Heart right ventricle (tissue), 16 donors: ENCODE results near the gene HADHA. TPM values are rescaled to one million over a fixed set of nuclear protein-coding genes. Genes with fewer than 3 reads are reported as not detected.
A peak's percentile ranks its signal among the peaks of the same experiment; 100 is the strongest.

ENCODE experiments used
- ATAC-seq, 8 donors: fragments of 200-7000 bp; cut with Tn5 transposase; one replicate each; pipeline ENCODE4 v1.9.1; 2020; ENCODE audit warnings: mild to moderate bottlenecking in 8 of 8, moderate library complexity in 8 of 8, moderate number of reproducible peaks in 1 of 8
- DNase-seq, 2 donors: peaks; one replicate each; pipeline ENCODE4 v3.0.0-alpha.2; 2020
- H3K27ac ChIP-seq, 10 donors: fragments of 200-600 bp; sonication (generic) in 2 of 10; one replicate each; pipeline versions ENCODE4 v1.5.0 to v1.8.0; 2020 to 2022; ENCODE audit warnings: mild to moderate bottlenecking in 3 of 10
- H3K27me3 ChIP-seq, 7 donors: fragments of 200-600 bp; one replicate each; pipeline ENCODE4 v1.8.0; 2021 to 2022; ENCODE audit warnings: mild to moderate bottlenecking in 2 of 7
- H3K36me3 ChIP-seq, 9 donors: fragments of 200-600 bp; sonication (generic) in 1 of 9; one replicate each; pipeline versions ENCODE4 v1.5.0 to v1.8.0; 2020 to 2022; ENCODE audit warnings: mild to moderate bottlenecking in 2 of 9
- H3K4me1 ChIP-seq, 9 donors: fragments of 200-600 bp; sonication (generic) in 1 of 9; one replicate each; pipeline versions ENCODE4 v1.5.0 to v1.8.0; 2020 to 2022; ENCODE audit warnings: mild to moderate bottlenecking in 4 of 9
- H3K4me3 ChIP-seq, 10 donors: fragments of 200-600 bp; sonication (generic) in 2 of 10; one replicate each; pipeline versions ENCODE4 v1.5.0 to v1.8.0; 2020 to 2022; ENCODE audit warnings: mild to moderate bottlenecking in 7 of 10, moderate library complexity in 2 of 10
- H3K9me3 ChIP-seq, 11 donors: fragments of 200-600 bp in 10 of 11; sonication (generic) in 2 of 11; one replicate each; pipeline versions ENCODE4 v1.5.0 to v1.8.0; 2013 to 2022; ENCODE audit warnings: mild to moderate bottlenecking in 2 of 11, control low read depth in 1 of 11, moderate library complexity in 1 of 11
- WGBS, 2 donors: extraction: QIAGEN DNeasy Blood & Tissue Kit; methylation state at CpG; one replicate each; pipeline ENCODE4 v1.1.7; 2013; ENCODE audit warnings: inconsistent platforms in 1 of 2; 5-methylcytosine and 5-hydroxymethylcytosine counted together
- intact Hi-C, 10 donors: fragments of 100-400 bp; cut with DNase I; formaldehyde crosslinking; loops; one replicate each; pipeline versions ENCODE4 v1.11.1 to v1.14.2; 2022
- polyA plus RNA-seq, 2 donors: library from polyadenylated mRNA; stranded (reverse); fragments of 200-250 nt; gene quantifications; one replicate each; pipeline ENCODE4 v1.2.3, GENCODE V29; 2013
- total RNA-seq, 10 donors: library from RNA; stranded (reverse); fragmentation: NEBNext Ultra II Directional in 3 of 10; extraction: Animal tissue kit (Norgen Biotek cat#: 25700) in 3 of 10; gene quantifications; one replicate each; pipeline versions ENCODE4 v1.2.1 to v1.2.4, GENCODE V29; 2021 to 2023
- TF ChIP-seq, protein P1 (sequence below), 9 donors: fragments of 200-600 bp; sonication (generic) in 2 of 9; IDR thresholded peaks; one replicate each; pipeline versions ENCODE4 v1.5.0 to v1.8.0; 2021 to 2022; ENCODE audit warnings: antibody characterized with exemption in 9 of 9, mild to moderate bottlenecking in 5 of 9, moderate library complexity in 1 of 9
- donor health status: Arrhythmogenic right ventricular cardiomyopathy.
- donor health status: ischemic (EF 13 %, LVEDD 7.1; RV severe dilation, severe dysfunction).
- donor health status: healthy with polysubstance abuse.
- donor health status: DM: no; HTN: yes; CAD: no.
- donor health status: DM: no; HTN: no; CAD: no.
- donor health status: ischemic (EF 25% LVEDD 6.9; RV normal size, moderate dysfunction).
- donor health status: ischemic (EF 25% LVEDD 5.7; RV mildly dilated, moderate dysfunction).
- donor health status: healthy.
- donor health status: DM: yes; HTN: yes; CAD: no.
- donor health status: Ischemic cardiomyopathy.
- donor health status: ischemic (EF 35%, LVEDD 5.7; RV mildly dilated, moderate dysfunction).
- donor health status: nonischemic (EF 11% LVEDD 7.7; RV severe dilation, severe dysfunction).
- donor health status: DM: yes; HTN: yes; CAD: no.
- donor health status: PGD.
- donor health status: ischemic (EF 29% LVEDD 5.4; RV normal size, mild dysfunction).
- donor health status: nonischemic (EF 23%, LVEDD 6.1; RV moderate dilation, normal function).

The HADHA gene
- total and polyA plus RNA-seq, 12 donors, result 143 to 686 (median 377) TPM

DNA sequence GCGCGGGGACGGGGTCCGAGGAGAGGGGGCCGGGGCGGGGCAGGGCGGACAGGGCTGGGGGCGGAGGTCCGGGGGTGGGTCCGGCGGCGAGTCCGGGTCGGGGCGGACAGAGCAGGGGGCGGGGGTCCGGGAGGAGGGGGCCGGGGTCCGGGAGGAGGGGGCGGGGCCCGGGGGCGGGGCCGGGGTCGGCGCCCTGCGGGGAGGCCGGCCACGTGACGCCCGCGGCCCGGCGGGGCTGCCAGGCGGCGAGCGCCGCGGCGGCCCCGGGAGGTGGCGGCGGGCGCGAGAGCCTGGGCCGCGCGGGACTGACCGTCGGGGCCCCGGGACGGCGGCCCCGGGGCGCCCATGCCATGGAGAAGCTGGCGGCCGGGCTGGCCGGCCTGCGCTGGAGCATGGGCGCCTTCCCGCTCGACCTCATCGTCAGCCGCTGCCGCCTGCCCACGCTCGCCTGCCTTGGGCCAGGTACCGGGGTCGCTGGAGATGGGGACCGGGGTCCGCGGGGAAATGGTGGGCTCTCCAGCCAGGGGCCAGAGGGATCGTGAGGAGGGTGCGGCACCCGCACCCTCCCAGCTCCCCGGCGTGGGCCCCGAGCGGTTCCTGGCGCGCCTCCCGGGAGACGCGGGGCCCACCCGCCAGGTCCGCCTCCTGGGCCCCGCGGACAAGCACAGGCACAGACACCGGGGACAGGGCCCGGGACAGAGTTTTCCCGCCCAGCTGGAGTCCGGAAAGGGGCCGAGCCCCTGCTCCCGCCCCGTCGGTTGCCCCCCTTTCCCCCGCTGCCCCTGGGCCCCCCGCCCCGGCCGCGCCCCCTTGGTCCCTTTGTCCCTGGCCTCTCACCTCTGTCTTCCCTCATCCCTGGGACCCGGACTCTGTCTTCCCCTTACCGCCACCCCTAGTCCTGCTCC lies 71.3 kb downstream of the HADHA start, which contains the start of gene GAREM2:
Gene GAREM2, plus strand, starts transcription at position 218 of the 905 bp plus-strand sequence. Its CDS starts 133 bp downstream, at position 351.
- intact Hi-C loops, result no loop called here
- ATAC-seq (peak in 1 of 8 donors; percentile 16), DNase-seq (no peak)
- 2% methylated on average over 60 to 86 of the region's 102 CpGs for WGBS, 2 donors
- peak within 1 kb of the TSS; percentile 18 to 53 (median 42) for H3K4me3 ChIP-seq
- peaks cover 12 to 50% (median 39%) of the 10 kb centered on the region in 7 donors for H3K27me3 ChIP-seq
- no peaks in the 10 kb centered on the region for H3K36me3 ChIP-seq
- TF ChIP-seq, protein P1, sequence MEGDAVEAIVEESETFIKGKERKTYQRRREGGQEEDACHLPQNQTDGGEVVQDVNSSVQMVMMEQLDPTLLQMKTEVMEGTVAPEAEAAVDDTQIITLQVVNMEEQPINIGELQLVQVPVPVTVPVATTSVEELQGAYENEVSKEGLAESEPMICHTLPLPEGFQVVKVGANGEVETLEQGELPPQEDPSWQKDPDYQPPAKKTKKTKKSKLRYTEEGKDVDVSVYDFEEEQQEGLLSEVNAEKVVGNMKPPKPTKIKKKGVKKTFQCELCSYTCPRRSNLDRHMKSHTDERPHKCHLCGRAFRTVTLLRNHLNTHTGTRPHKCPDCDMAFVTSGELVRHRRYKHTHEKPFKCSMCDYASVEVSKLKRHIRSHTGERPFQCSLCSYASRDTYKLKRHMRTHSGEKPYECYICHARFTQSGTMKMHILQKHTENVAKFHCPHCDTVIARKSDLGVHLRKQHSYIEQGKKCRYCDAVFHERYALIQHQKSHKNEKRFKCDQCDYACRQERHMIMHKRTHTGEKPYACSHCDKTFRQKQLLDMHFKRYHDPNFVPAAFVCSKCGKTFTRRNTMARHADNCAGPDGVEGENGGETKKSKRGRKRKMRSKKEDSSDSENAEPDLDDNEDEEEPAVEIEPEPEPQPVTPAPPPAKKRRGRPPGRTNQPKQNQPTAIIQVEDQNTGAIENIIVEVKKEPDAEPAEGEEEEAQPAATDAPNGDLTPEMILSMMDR (IDR thresholded peaks at IDR 0.05), result no peak
- peaks cover 0 to 15% (median 11%) of the 10 kb centered on the region in 9 donors for H3K4me1 ChIP-seq
- H3K9me3 ChIP-seq, result no peaks in the 10 kb centered on the region
- H3K27ac ChIP-seq, result no peak within 1 kb of the TSS

DNA sequence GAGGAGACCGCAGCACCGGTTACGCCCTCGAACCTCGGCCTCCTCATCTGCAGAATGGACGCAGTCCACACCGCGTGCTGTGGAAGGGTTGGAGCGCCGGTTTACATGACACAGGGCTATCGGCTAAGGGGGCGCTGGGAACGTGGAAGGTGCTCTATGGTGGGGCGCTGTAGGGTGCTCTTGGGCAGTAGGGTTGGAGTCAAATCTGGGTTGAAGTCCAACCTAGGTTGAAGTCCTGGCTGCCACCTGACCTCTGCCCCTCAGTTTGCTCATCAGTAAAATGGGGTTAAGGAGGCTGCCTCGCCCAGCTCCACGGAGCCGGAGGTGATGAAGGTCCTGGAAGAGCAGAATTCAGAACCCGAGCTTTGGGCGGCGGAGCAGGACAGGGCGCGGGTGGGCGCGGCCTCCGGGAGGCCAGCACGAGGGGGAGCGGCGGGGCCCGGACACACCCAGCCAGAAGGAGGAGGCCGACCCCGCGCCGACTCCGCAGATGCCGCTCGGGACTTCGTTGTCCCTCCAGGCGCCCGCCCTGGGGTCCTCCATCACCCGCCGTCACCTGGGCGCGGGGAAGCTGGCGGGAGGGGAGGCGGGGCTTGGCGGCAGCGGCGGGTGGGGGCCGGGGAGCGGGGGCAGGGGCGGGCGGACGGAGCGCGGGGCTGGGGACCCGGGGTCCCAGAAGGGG lies 72.1 kb downstream of the HADHA start:
- WGBS, 2 donors, result 17 to 18% methylated on average over 38 to 56 of the region's 56 CpGs
- DNase-seq, result no peak
- ATAC-seq, result no peak
- Histone ChIP-seq H3K36me3 (no peaks in the 10 kb centered on the region), H3K27ac (no peak overlapping the region), H3K9me3 (no peaks in the 10 kb centered on the region), H3K4me3 (peak overlapping the region in 8 of 10 donors; percentile 12 to 45 (median 30)), H3K27me3 (peaks cover 12 to 50% (median 39%) of the 10 kb centered on the region in 7 donors), H3K4me1 (peaks cover 0 to 15% (median 11%) of the 10 kb centered on the region in 9 donors)
- intact Hi-C loops, result no loop called here
- TF ChIP-seq, protein P1 (IDR thresholded peaks at IDR 0.05), result no peak

DNA sequence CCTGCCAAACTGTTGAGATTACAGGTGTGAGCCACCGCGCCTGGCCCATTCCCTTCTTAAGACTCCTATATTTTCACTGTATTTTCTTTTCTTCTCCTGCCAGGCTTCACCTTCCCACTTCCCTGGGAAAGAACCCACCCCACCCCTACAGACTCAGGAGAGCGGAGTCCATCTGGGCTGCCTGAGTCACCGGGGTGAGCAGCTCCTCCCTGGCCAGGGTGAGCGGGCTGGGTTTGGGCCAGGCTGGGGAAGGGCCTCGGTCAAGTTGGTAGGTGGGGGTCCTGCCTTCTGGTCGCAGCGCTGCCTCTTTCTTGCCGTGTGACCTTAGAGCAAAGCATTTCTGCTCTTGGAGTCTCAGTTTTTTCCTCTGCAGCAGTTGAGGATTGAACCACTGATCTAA lies 73.6 kb downstream of the HADHA start:
- no peak for ATAC-seq
- DNase-seq, result no peak
- Histone ChIP-seq H3K4me1 (peaks cover 0 to 15% (median 11%) of the 10 kb centered on the region in 9 donors), H3K27me3 (peaks cover 12 to 50% (median 36%) of the 10 kb centered on the region in 7 donors), H3K9me3 (no peaks in the 10 kb centered on the region), H3K4me3 (no peak overlapping the region), H3K36me3 (no peaks in the 10 kb centered on the region), H3K27ac (no peak overlapping the region)
- WGBS, 2 donors, result 88 to 93% methylated on average over 9 of the region's 9 CpGs
- TF ChIP-seq, protein P1 (IDR thresholded peaks at IDR 0.05), result no peak
- intact Hi-C loops, result no loop called here

DNA sequence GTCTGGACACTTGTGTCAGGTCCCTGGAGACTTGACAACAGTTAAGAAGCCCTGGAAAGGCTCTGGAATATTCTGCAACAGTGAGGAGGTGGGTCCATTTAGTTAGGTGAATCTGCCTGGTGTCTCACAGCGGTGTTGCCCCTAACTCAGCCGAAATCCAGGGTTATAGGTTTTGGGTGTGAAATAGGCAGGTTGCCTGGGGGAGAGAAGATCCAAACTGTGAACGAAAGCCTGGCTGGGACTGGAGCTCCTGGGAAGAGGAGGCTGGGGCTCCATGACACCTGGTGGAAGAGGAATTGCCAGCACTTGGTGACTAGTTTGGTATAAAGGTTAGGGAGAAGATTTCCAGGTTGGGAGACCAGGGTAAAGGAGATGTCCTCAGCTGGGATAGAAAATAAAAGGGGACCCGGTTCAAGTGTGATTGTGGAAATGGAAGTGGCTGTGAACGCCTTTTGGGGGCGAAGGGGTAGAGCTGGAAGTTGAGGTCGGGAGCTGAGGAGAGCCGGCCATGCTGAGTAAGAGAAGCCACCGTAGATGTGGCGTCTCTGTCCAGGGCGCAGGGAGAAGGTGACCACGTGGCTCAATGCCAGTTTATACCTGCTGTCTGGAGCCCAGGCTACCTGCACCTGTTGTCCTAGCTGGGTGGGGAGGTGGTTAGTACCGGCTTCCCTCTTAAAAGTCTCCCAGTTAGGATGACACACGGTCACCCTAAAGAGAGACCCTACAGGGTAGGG lies 74.6 kb downstream of the HADHA start:
- no peaks in the 10 kb centered on the region for H3K9me3 ChIP-seq
- no peak for ATAC-seq
- no peak overlapping the region for H3K4me3 ChIP-seq
- DNase-seq, result no peak
- intact Hi-C loops, result no loop called here
- H3K27me3 ChIP-seq, result peaks cover 12 to 41% (median 30%) of the 10 kb centered on the region in 7 donors
- TF ChIP-seq, protein P1 (IDR thresholded peaks at IDR 0.05), result no peak
- H3K4me1 ChIP-seq, result peaks cover 0 to 15% (median 11%) of the 10 kb centered on the region in 9 donors
- no peaks in the 10 kb centered on the region for H3K36me3 ChIP-seq
- H3K27ac ChIP-seq, result no peak overlapping the region
- WGBS, 2 donors, result 85% methylated on average over 14 of the region's 14 CpGs
